ENCODE measurements around the gene CTSC. TPM values are rescaled to one million over a fixed set of nuclear protein-coding genes. Genes with fewer than 3 reads are reported as not detected.

CTSC gene
- total RNA-seq, 1 experiment from 2014 or later, result 359 TPM

GRCh38 chr11:88317536-88317935 lies 20.0 kb downstream of the CTSC start:
- Histone ChIP-seq H3K56ac (ENCODE audit: insufficient read length, low read depth, low read length) (no peak overlapping the region), H4K5ac (ENCODE audit: insufficient read length, low read depth, low read length) (no peak overlapping the region), H3K14ac (ENCODE audit: insufficient read depth, low read length) (no peak overlapping the region), H3K27ac (ENCODE audit: insufficient read length, low read depth, low read length) (no peak overlapping the region), H3K23me2 (ENCODE audit: insufficient read length, low read depth, low read length, poor library complexity, severe bottlenecking) (no peaks in the 10 kb centered on the region), H3T11ph (ENCODE audit: low read length) (no peak overlapping the region), H3K4me1 (ENCODE audit: insufficient read depth, low read length) (peaks cover 4% of the 10 kb centered on the region; the same call in 1 of the 2 replicates), H3K79me1 (ENCODE audit: insufficient read depth, low read depth, low read length, poor library complexity, severe bottlenecking) (no peaks in the 10 kb centered on the region), H2BK20ac (ENCODE audit: low read depth, low read length, poor library complexity, severe bottlenecking) (no peak overlapping the region), H3K18ac (ENCODE audit: insufficient read length, low read depth, low read length) (no peak overlapping the region), H3K23ac (ENCODE audit: insufficient read length, low read depth, low read length) (no peak overlapping the region), H3K4ac (ENCODE audit: low read depth, low read length) (no peak overlapping the region), H3K9me3 (ENCODE audit: control insufficient read depth, low read depth, low read length) (no peaks in the 10 kb centered on the region), H2BK12ac (ENCODE audit: insufficient read length, low read depth, low read length) (no peak overlapping the region), H4K8ac (replicated peaks; ENCODE audit: insufficient read length, low read depth, low read length) (no peak overlapping the region), H3K79me2 (ENCODE audit: insufficient read depth, low read length) (peaks cover 22% of the 10 kb centered on the region; the same call in 1 of the 2 replicates), H2AK5ac (ENCODE audit: insufficient read length, low read length) (no peak overlapping the region), H4K91ac (ENCODE audit: insufficient read length, low read depth, low read length) (no peak overlapping the region), H2AFZ (ENCODE audit: low read length) (no peak overlapping the region), H4K20me1 (ENCODE audit: control insufficient read depth, insufficient read depth, insufficient read length) (no peaks in the 10 kb centered on the region), H2BK15ac (ENCODE audit: low read depth, low read length) (no peak overlapping the region), H3K27me3 (ENCODE audit: insufficient read depth, low read length) (no peaks in the 10 kb centered on the region), H3K4me2 (ENCODE audit: insufficient read depth, insufficient read length, low read length) (no peak overlapping the region), H2BK5ac (ENCODE audit: insufficient read length, low read length) (no peak overlapping the region), H2BK120ac (ENCODE audit: low read depth, low read length, poor library complexity, severe bottlenecking) (no peak overlapping the region), H3K9ac (ENCODE audit: extremely low read depth, insufficient read length, low read length) (no peak overlapping the region)
- no peak overlapping the region for H3K4me3 Mint-ChIP-seq
- peaks cover 55 to 67% of the 10 kb centered on the region in 2 experiments for H3K4me1 Mint-ChIP-seq
- no peak for TF ChIP-seq CTCF (conservative IDR thresholded peaks at IDR 0.05)
- H3K9me3 Mint-ChIP-seq, result no peaks in the 10 kb centered on the region
- no CpG with 5 or more reads among the region's 5 CpGs for WGBS (ENCODE audit: extremely low coverage, insufficient read length, low lambda C conversion rate)
- H3K27ac Mint-ChIP-seq, result peak overlapping the region in 1 of 3 experiments; percentile 50; a peak in 1 of 7 replicates
- H3K36me3 Mint-ChIP-seq (ENCODE audit: insufficient read depth in 1 of 3, low read depth in 3 of 3), result peaks cover 25 to 56% (median 48%) of the 10 kb centered on the region in 3 experiments
- H3K27me3 Mint-ChIP-seq (ENCODE audit: low read depth), result no peaks in the 10 kb centered on the region
- DNase-seq, result no peak
